ENCODE results near the gene SERPINF2. TPM values are rescaled to one million over a fixed set of nuclear protein-coding genes. Genes with fewer than 3 reads are reported as not detected.

SERPINF2 gene
- total RNA-seq, 1 donor from 2014 or later, result 74.5 TPM

GRCh38 chr17:1710807-1711553 is 31.7 kb upstream of the SERPINF2 start:
- no peak for DNase-seq (ENCODE audit: low spot score, unreplicated experiment)
- no peak for TF ChIP-seq CTCF (IDR thresholded peaks at IDR 0.05; ENCODE audit: unreplicated experiment)
- H3K27ac Mint-ChIP-seq, result peak overlapping the region; percentile 67
- peaks cover 6% of the 10 kb centered on the region for H3K36me3 Mint-ChIP-seq (ENCODE audit: insufficient read depth)
- H3K27me3 Mint-ChIP-seq, result peaks cover 4% of the 10 kb centered on the region
- peaks cover 18% of the 10 kb centered on the region for H3K4me1 Mint-ChIP-seq (ENCODE audit: low read depth)
- peak overlapping the region; percentile 72 for H3K4me3 Mint-ChIP-seq (ENCODE audit: low read depth)
- H3K9me3 Mint-ChIP-seq (ENCODE audit: low read depth), result no peaks in the 10 kb centered on the region

- no peak overlapping the region for H3K27ac Mint-ChIP-seq
- H3K4me3 Mint-ChIP-seq (ENCODE audit: low read depth), result peak overlapping the region; percentile 9
- TF ChIP-seq CTCF (IDR thresholded peaks at IDR 0.05; ENCODE audit: unreplicated experiment), result no peak
- H3K27me3 Mint-ChIP-seq, result peaks cover 4% of the 10 kb centered on the region
- H3K36me3 Mint-ChIP-seq (ENCODE audit: insufficient read depth), result peaks cover 6% of the 10 kb centered on the region
- H3K9me3 Mint-ChIP-seq (ENCODE audit: low read depth), result no peaks in the 10 kb centered on the region
- H3K4me1 Mint-ChIP-seq (ENCODE audit: low read depth), result peaks cover 18% of the 10 kb centered on the region
- no peak for DNase-seq (ENCODE audit: low spot score, unreplicated experiment)
These were observed 30.9 kb upstream of the SERPINF2 start for GRCh38 chr17:1711804-1712203.

GRCh38 chr17:1712271-1712670 is 30.4 kb upstream of the SERPINF2 start:
- no peak for DNase-seq (ENCODE audit: low spot score, unreplicated experiment)
- peaks cover 18% of the 10 kb centered on the region for H3K4me1 Mint-ChIP-seq (ENCODE audit: low read depth)
- H3K27ac Mint-ChIP-seq, result no peak overlapping the region
- TF ChIP-seq CTCF (IDR thresholded peaks at IDR 0.05; ENCODE audit: unreplicated experiment), result no peak
- peaks cover 4% of the 10 kb centered on the region for H3K27me3 Mint-ChIP-seq
- no peaks in the 10 kb centered on the region for H3K9me3 Mint-ChIP-seq (ENCODE audit: low read depth)
- H3K4me3 Mint-ChIP-seq (ENCODE audit: low read depth), result no peak overlapping the region
- peaks cover 6% of the 10 kb centered on the region for H3K36me3 Mint-ChIP-seq (ENCODE audit: insufficient read depth)

GRCh38 chr17:1713160-1713877 is 29.4 kb upstream of the SERPINF2 start:
- H3K27ac Mint-ChIP-seq, result peak overlapping the region; percentile 96
- no peak for TF ChIP-seq CTCF (IDR thresholded peaks at IDR 0.05; ENCODE audit: unreplicated experiment)
- peaks cover 4% of the 10 kb centered on the region for H3K27me3 Mint-ChIP-seq
- peaks cover 6% of the 10 kb centered on the region for H3K36me3 Mint-ChIP-seq (ENCODE audit: insufficient read depth)
- no peak for DNase-seq (ENCODE audit: low spot score, unreplicated experiment)
- no peaks in the 10 kb centered on the region for H3K9me3 Mint-ChIP-seq (ENCODE audit: low read depth)
- H3K4me3 Mint-ChIP-seq (ENCODE audit: low read depth), result peak overlapping the region; percentile 93
- peaks cover 26% of the 10 kb centered on the region for H3K4me1 Mint-ChIP-seq (ENCODE audit: low read depth)

- peak overlapping the region; percentile 93 for H3K4me3 Mint-ChIP-seq (ENCODE audit: low read depth)
- peak; percentile 69 for TF ChIP-seq CTCF (IDR thresholded peaks at IDR 0.05; ENCODE audit: unreplicated experiment)
- DNase-seq (ENCODE audit: low spot score, unreplicated experiment), result peak; percentile 41
- H3K27me3 Mint-ChIP-seq, result peaks cover 4% of the 10 kb centered on the region
- peaks cover 27% of the 10 kb centered on the region for H3K4me1 Mint-ChIP-seq (ENCODE audit: low read depth)
- peaks cover 6% of the 10 kb centered on the region for H3K36me3 Mint-ChIP-seq (ENCODE audit: insufficient read depth)
- H3K9me3 Mint-ChIP-seq (ENCODE audit: low read depth), result no peaks in the 10 kb centered on the region
- peak overlapping the region; percentile 96 for H3K27ac Mint-ChIP-seq
These were observed 28.7 kb upstream of the SERPINF2 start for GRCh38 chr17:1713878-1714426.

Measured in progenitor cell of endocrine pancreas (in vitro differentiated cells).